GM18520 (cell line): ENCODE results near the gene UBE2J1.

ENCODE experiments used
- ATAC-seq: cut with Tn5 transposase; IDR thresholded peaks from one replicate; pipeline ENCODE4 v1.9.1; 2021; ENCODE audit not compliant: unreplicated experiment

Gene UBE2J1

GRCh38 chr6:89368107-89368506 is 15.6 kb upstream of the UBE2J1 start:
- no peak for ATAC-seq

- no peak for ATAC-seq
Observed at GRCh38 chr6:89364586-89364985, 12.1 kb upstream of the UBE2J1 start.

DNA sequence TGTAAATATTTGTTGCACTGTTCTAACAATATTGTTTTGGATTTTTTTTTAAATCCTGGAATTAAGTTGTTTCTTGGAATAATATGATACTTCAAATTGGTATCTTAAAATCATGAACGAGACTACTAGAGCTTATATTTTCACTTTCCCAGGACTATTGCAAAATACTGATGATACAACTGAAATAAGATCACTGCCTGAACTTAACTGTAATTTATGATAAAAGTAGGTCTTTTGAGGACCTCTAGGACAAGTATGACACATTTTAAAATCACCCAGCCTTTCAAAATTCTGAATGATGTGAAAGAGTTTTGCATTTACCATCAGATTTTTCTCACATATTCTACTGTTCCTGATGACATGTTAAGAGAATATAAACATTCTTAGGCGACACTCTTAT is 8.6 kb upstream of the UBE2J1 start:
- ATAC-seq = no peak

- peak; percentile 44 for ATAC-seq
Observed at GRCh38 chr6:89360415-89360999, 8.0 kb upstream of the UBE2J1 start.

GRCh38 chr6:89359561-89359960 is 7.0 kb upstream of the UBE2J1 start:
- no peak for ATAC-seq

- ATAC-seq = peak; percentile 31
Observed at GRCh38 chr6:89357390-89357789, 4.9 kb upstream of the UBE2J1 start.

- no peak for ATAC-seq
Observed at GRCh38 chr6:89356642-89357170, 4.2 kb upstream of the UBE2J1 start.

DNA sequence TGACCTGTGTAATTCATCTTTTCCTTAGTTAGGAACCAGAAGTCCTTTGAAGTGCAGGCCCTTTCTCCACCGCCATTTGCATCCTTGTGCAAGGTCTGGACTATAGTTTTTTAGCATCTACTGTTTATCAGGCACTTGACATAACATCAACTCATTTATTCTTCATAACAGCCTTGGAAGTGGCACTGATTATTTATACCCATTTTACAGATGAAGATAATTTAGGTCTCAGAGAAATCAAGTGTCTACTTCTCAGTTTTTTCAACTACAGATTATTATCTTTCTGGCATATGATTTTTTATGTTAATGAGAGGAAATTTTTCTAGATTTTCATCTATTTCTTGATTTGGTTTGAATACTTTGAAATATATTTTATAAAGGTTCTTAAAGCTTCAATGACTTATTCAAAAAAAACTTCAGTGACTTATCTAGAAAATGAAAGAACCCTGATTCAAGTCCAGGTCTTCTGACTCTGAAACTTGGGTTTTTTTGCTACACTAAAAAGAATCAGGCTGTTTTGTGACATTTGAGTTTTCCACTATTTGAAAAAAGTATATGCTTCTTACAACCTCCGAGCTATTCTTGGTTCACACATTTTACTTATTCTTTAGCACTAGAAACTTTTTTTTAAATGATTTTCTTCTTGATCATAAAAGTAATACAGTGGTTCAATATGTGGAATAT is 3.1 kb upstream of the UBE2J1 start:
- no peak for ATAC-seq

DNA sequence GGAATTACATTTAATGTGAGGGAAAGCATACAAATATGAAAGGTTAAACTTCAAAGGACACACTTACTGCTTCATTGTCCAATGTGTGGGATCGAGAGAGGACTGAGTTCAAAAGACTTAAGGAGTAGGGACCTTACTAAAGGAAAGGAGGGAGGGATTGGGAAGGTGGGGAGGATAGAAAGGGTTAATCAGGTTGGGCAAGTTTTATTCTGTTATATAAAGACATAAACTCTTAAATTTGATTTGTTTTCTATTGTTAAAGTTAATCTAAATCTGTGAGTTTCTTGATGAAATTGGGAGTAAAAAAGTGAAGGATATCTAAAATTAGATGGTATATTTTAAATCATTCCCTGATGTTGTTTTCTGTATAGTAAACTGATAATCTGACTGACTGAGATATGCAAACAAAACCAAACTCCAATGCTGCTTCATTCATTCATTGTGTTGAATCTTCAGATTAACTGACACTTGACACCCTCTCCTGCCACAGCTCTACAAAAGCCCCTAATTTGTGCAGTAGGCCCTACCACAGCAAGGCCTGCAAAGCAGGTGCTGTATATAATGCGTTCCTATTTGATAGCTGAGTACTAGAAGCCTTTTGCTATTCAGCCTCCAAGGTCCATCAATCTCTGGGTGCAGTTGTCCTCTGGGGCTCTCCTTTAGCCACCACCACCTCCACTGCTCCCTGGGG is 1.3 kb upstream of the UBE2J1 start:
- no peak for ATAC-seq

DNA sequence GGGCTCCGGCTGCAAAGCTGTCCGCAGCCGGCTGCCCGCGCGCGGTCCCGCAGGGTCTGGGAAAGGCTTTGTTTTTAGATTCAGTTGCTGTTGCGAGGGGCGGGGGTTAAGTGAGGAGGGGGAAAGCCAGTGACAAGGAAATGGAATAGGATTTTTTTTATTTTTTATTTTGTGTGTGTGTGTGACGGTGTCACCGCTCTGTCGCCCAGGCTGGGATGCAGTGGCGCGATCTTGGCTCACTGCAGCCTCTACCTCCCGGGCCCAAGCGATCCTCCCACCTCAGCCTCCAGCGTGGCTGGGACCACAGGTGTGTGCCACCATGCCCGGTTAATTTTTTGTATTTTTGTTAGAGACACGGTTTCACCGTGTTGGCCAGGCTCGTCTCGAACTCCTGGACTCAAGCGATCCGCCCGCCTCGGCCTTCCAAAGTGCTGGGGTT is 615 bp upstream of the UBE2J1 start:
- no peak for ATAC-seq

GRCh38 chr6:89351671-89352277 is 748 bp downstream of the UBE2J1 start:
- ATAC-seq = no peak

GRCh38 chr6:89350281-89350966 is 2.1 kb downstream of the UBE2J1 start:
- peak; percentile 23 for ATAC-seq

DNA sequence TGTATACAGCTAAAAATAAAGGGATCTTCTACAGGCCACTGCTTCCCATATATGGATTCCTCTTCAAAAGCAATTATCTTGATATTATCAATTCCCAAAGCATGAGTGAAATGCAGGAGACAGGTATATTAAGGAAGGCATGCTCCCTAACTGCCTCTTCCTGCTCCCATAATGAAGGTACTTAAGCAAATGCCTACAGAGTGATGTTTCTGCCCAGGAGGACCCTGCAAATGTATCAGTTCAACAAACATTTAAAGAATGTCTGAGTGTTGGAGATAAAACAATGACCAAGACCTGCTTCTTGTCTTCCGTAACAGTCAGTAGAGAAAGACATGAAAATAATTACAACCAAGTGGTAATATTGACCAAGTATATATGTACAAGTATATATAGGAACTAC is 4.2 kb downstream of the UBE2J1 start:
- no peak for ATAC-seq

DNA sequence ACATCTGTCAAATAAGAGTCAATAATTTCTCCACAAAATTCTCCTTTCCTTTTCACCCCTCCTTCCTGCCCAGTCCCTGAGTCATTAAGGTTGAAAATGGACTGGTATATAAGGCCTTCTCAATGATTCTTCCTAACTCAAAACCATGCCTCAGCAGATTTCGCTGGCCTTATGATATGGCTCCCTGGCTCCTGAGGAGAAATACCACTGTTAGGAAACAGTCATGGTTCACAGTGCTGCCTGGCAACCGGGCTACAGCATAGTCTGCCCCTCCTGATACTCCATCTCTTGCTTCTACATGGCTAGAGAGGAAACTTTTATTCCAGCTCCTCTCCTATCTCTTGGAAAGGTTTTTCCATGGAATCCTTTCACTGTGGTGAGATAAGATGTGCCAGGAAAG is 4.7 kb downstream of the UBE2J1 start:
- no peak for ATAC-seq

GRCh38 chr6:89346433-89346832 is 6.1 kb downstream of the UBE2J1 start:
- ATAC-seq = no peak

- ATAC-seq = no peak
Observed at GRCh38 chr6:89339565-89339964, 13.0 kb downstream of the UBE2J1 start.

DNA sequence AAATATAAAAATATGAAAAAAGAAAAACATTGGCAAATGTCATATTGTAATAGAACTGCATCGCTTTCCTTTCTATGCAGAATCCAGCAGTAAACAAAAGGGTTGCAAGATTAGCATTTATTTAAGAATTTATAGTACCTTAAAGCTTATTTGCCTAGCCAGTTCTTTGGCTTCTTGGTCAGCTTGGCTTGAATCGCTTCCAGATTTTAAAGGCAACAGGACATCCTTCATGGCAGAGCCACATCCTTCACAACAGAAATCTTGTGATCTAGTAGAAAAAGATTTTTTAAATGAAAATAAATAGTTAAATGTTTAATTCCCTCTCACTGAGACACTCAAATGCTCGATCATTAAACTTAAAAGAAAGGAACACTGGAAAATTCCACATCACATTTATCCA is 17.4 kb downstream of the UBE2J1 start:
- ATAC-seq = no peak

DNA sequence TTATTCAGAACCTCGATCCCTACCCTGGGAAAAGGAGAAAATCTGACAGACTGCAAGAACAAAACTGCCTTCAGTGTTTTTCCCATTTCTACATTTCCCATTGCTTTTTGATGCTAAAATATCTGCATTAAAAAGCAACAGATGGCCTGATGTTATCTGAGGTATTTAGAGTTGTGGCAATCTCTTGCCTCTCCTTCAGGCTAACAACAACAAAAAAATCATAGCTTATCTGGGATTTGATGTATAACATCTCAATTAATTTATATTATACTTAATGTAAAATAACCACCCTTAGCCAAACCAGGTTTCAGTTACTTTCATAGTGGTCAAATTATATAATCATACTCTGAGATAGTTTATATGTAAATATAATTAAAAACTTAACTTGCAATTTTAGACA is 21.6 kb downstream of the UBE2J1 start:
- ATAC-seq = no peak

- ATAC-seq = no peak
Observed at GRCh38 chr6:89328976-89329375, 23.5 kb downstream of the UBE2J1 start.

DNA sequence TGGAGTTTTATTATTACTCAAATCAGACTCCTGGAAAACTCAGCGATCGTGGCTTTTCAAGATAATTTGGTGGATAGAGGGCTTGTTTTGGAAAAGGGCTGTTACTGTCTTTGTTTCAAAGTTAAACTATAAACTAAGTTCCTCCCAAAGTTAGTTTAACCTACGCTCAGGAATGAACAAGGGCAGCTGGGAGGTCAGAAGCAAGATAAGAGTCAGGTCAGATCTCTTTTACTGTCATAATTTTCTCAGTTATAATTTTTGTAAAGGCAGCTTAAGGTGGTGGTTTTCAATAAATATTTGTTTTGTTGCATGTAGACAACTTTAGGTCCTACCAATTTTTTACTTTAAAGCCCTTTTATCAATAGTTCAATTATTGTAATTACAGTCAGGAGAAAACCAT is 28.2 kb downstream of the UBE2J1 start:
- no peak for ATAC-seq

DNA sequence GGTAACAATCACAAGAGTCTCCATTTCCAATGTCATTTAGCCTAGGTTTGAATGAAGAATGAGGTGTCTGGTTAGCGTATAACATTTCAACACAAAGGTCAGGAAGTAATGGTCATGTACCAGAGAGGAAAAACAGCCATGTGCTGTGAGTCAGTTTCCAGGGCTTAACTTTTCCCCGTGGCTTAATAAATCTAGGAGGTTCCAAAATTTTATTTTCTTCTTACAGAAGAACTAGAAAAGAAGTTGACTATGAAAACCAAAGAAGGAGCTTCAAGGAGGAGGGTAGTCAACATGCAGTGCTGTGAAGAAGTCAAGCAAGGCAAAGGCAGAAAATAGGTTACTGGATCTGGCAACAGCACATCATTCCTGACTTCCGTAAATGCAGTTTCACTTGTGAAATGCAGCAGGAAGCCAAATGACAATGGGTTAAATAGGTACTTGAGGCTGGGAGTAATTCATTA is 29.0 kb downstream of the UBE2J1 start:
- no peak for ATAC-seq
